ENCODE measurements around the gene SCAF1.

Gene SCAF1, protein sequence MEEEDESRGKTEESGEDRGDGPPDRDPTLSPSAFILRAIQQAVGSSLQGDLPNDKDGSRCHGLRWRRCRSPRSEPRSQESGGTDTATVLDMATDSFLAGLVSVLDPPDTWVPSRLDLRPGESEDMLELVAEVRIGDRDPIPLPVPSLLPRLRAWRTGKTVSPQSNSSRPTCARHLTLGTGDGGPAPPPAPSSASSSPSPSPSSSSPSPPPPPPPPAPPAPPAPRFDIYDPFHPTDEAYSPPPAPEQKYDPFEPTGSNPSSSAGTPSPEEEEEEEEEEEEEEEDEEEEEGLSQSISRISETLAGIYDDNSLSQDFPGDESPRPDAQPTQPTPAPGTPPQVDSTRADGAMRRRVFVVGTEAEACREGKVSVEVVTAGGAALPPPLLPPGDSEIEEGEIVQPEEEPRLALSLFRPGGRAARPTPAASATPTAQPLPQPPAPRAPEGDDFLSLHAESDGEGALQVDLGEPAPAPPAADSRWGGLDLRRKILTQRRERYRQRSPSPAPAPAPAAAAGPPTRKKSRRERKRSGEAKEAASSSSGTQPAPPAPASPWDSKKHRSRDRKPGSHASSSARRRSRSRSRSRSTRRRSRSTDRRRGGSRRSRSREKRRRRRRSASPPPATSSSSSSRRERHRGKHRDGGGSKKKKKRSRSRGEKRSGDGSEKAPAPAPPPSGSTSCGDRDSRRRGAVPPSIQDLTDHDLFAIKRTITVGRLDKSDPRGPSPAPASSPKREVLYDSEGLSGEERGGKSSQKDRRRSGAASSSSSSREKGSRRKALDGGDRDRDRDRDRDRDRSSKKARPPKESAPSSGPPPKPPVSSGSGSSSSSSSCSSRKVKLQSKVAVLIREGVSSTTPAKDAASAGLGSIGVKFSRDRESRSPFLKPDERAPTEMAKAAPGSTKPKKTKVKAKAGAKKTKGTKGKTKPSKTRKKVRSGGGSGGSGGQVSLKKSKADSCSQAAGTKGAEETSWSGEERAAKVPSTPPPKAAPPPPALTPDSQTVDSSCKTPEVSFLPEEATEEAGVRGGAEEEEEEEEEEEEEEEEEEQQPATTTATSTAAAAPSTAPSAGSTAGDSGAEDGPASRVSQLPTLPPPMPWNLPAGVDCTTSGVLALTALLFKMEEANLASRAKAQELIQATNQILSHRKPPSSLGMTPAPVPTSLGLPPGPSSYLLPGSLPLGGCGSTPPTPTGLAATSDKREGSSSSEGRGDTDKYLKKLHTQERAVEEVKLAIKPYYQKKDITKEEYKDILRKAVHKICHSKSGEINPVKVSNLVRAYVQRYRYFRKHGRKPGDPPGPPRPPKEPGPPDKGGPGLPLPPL

DNA sequence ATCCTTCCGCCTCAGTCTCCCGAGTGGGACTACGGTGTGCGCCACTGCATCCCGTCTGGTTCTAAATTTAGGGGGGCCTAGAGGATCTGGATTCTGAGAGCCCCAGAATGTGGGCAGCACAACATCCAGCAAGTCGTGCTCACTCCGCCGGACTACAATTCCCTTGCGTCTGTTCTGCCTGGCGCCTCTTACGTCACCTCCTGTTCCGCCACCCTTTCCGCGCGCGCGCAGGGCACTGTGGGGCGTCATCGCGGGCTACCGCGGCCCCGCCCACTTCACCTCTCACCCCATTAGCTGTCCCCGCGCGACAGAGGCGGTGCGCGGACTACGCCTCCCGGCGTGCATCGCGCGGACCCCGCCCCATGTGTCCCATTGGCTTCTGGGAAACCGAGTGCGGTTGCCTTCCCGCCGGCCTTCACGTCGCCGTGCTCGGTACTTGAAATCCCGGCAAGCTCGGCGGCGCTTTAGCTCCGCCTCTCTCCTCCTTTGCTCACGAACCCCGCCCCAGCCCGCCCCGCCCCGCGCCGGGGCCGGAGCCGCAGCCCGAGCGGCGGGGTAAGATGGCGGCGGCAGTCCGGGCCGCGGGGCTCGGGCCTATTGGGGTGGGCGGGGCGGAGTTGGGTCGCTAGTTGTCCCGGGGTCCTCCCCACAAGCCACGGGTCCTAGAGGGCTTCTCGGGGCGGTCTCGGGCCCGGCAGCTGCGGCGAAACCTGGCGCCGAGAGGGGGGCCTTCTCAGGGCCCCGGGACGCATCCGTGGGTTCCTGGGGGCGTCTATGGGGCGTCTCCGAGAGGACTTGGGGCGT, at the start of gene SCAF1:
TSS of gene SCAF1 (plus strand) at position 522 of the 804 bp plus-strand sequence. CDS start 2,818 bp downstream, outside the sequence.
- peak; percentile 99 for DNase-seq

DNA sequence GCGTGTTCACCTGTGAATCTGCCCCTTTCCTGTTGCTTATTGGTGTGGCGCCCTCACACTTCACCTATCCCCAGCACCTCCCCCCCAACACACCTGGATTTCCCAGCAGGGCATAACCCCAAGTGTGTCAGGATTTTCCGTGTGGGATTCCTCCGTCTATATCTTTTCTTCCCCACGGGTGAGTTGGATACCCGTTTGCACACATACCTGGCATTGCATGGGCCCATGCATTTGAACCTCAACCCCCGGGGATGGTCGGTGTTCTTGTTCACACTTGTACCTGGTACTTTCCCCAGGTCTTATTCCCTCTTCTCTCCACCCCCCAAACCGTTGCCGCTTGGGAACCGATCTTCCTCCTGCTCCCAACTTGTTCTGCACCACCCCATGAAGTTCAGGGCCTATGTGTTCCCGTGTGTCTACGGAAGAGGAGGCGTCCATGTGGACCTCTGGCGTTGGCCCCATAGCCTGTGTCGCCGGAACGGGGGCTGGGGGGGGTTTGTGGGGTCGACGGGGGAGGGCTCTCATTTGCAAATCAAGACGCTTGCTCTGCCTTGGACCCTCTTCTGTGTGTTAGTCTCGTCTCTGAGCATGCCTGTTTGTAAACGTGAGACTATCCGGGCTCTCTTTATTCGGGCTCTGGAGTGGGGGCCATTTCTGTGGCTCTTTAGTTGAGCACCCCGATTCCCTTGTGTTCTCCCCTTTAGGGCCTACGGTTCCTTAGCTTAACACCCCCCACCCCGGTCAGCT, 49.4 kb upstream of the SCAF1 start:
- DNase-seq: peak; percentile 39

DNA sequence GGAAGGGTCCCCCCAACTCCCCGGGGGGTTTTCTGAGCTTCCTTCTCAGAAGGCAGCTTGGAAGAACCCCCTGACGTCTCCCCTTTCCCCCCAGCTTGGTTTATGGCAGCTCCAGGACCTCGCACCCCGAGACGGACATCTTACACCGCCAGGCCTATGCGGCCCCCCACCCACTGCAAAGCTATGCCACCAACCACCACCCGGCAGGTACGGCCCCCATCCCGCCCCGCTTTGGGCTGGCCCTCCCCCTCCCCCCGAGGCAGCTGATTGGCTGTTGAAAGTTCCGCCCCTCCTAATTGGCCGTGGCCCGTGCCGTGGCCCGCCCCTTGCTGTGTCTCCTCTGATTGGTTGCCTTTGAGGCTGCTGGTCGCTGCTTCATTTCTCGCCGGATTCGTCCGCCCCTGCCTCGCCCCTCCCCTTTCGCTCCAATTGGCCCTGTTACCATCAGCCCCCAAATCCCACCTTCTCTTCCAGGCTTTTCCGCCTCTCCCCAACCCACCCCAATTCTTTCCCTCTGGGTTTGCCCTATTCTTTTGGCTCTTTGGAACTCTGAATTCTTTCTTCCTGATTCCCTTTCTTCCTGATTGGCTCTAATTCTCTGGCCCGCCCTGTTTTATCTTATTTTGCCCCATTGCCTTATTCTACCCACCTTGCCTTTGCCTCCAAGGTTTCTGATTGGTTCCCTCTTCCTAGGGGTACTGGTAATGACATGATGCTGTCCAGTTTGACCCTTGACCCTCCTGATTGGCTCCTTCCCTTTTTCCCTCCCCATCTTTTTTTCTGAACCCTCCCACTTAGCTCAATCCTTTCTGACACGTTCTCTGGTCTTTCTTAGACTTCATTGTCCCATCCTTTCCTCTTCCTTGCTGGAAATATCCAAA, 48.5 kb upstream of the SCAF1 start:
- peak; percentile 90 for DNase-seq

DNA sequence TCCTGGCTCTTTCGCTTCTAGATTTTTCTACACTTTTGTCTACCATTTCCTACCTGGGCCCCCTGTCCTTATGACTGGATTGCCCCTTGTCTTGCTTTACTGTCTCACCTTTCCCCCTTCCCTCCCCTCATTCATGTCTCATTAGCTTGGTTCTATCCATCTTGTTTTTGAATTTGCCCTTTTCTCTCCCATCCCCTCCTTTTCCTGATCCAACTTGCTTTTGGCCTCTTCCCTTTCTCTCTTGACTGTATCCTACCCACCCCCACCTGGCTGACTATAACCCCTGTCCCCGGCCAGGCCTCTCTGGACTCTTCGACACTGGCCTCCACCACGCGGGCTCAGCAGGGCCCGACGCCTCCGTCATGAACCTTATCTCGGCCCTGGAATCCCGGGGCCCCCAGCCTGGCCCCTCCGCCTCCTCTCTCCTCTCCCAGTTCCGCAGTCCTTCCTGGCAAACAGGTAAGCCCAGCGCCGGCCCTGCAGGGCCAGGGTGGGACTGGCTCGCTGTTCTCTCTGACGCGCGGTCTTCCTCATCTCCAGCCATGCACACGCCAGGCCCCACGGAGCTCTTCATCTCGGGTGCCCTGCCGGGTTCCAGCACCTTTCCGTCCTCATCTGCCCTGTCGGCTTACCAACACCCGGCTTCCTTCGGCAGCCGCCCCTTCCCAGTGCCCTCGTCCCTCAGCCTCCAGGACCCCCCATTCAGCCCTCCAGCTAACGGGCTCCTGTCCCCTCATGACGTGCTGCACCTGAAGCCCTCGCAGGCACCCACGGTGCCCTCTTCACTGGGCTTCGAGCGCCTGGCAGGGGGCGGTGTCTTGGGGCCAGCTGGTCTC, 47.6 kb upstream of the SCAF1 start:
- no peak for DNase-seq

DNA sequence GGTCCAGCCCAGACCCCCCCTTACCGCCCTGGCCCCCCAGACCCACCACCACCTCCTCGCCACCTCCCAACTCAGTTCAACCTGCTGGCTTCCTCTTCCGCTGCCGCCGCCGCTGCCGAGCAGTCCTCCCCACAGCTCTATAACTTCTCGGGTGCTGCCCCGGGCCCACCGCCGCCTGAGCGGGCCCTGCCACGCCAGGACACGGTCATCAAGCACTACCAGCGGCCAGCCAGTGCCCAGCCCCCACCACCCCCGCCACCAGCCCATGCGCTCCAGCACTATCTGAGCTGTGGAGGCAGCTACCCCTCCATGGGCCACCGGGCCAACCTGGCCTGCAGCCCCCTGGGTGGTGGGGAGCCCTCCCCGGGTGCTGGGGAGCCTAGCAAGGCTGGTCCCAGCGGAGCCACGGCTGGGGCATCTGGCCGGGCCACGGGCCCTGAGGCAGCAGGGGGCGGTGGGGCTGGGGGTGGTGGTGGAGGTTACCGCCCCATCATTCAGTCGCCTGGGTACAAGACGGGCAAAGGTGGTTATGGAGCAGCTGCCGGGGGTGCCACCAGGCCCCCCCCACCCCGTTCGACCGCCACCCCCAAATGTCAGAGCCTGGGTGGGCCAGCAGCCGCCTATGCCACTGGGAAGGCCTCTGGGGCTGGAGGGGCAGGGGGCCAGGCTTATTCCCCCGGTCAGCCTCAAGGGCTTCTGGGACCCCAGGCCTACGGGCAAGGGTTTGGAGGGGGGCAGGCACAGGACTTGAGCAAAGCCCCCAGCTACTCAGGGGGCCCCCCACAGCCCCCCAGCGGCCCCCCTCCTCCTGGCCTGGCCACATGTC, 46.8 kb upstream of the SCAF1 start:
- DNase-seq: no peak

DNA sequence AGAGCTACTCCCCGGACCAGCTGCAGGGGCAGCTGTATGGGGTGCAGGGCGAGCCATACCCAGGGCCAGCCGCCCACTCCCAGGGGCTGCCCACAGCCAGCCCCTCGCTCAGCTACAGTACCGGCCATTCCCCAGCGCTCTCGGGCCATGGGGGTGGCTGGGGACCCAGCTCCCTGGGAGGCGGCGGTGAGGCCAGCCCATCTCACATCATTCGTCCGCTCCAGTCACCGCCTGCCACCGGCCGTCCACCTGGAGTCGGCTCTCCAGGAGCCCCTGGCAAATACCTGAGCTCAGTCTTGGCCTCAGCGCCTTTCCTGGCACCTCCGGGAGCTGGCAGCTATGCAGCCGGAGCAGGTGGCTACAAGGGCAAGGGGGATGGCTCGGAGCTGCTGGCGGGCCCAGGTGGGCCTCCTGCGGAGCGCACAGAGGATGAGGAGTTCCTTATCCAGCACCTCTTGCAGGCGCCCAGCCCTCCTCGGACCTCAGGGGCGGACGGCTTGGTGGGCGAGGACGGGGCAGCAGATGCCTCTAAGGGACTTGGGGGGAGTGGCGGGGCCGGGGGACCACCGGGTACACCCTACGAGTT, 46.1 kb upstream of the SCAF1 start:
- DNase-seq: no peak

DNA sequence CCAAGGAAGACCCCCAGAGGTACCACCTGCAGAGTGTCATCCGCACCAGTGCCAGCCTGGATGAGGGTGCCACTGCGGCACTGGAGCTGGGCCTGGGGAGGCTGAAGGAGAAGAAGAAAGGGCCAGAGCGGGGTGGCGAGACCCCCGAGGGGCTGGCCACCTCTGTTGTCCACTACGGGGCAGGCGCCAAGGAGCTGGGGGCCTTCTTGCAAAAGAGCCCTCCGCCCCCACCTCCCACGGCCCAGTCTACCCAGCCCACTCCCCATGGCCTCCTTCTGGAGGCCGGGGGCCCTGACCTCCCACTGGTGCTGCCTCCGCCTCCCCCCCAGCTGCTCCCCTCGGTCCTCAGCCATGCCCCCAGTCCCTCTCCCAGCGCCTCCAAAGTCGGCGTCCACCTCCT, 45.6 kb upstream of the SCAF1 start:
- DNase-seq: no peak

DNA sequence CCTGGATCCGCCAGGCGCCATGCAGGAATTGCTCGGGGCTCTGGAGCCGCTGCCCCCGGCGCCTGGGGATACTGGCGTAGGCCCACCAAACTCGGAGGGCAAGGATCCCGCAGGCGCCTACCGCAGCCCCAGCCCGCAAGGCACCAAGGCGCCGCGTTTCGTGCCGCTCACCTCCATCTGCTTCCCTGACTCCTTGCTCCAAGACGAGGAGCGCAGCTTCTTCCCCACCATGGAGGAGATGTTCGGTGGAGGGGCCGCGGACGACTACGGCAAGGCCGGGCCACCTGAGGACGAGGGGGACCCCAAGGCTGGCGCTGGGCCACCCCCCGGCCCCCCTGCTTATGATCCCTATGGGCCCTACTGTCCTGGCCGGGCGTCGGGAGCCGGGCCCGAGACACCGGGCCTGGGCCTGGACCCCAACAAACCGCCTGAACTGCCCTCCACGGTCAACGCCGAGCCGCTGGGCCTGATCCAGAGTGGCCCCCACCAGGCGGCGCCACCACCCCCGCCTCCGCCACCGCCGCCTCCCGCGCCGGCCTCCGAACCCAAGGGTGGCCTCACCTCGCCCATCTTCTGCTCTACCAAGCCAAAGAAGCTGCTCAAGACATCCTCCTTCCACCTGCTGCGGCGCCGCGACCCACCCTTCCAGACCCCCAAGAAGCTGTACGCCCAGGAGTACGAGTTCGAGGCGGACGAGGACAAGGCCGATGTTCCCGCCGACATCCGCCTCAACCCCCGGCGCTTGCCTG, 44.9 kb upstream of the SCAF1 start:
- DNase-seq: no peak

DNA sequence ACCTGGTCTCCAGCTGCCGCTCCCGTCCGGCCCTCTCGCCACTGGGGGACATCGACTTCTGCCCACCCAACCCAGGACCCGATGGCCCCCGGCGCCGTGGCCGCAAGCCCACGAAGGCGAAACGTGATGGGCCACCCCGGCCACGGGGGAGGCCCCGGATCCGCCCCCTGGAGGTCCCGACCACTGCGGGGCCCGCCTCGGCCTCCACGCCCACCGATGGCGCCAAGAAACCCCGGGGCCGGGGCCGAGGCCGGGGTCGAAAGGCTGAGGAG, 44.4 kb upstream of the SCAF1 start:
- DNase-seq: no peak

DNA sequence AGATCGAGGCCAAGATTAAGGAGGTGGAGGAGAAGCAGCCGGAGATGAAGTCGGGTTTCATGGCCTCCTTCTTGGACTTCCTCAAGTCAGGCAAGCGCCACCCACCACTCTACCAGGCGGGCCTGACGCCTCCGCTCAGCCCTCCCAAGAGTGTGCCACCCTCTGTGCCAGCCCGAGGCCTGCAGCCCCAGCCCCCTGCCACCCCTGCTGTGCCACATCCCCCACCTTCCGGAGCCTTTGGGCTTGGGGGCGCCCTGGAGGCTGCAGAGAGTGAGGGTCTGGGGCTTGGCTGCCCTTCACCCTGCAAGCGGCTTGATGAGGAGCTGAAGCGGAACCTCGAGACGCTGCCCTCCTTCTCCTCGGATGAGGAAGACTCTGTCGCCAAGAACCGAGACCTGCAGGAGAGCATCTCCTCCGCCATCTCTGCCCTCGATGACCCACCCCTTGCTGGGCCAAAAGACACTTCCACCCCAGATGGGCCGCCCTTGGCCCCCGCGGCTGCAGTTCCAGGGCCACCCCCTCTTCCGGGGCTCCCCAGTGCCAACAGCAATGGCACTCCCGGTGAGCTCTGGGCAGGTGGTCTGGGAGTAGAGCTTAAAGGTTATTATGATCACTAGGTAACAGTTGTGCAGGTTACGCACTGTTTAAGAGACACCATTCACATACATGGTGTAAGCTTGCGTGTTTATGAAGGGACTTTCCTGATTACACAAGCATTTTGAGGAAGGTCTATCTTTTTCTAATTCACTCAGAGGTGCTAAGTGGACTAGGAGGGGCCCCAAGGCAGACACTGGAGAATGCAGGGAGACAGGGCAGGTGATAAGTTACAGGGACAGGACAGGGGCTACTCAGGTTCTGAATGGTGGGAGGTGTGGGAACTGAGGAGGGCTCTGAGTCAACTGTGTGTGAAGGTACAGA, 42.4 kb upstream of the SCAF1 start:
- no peak for DNase-seq

DNA sequence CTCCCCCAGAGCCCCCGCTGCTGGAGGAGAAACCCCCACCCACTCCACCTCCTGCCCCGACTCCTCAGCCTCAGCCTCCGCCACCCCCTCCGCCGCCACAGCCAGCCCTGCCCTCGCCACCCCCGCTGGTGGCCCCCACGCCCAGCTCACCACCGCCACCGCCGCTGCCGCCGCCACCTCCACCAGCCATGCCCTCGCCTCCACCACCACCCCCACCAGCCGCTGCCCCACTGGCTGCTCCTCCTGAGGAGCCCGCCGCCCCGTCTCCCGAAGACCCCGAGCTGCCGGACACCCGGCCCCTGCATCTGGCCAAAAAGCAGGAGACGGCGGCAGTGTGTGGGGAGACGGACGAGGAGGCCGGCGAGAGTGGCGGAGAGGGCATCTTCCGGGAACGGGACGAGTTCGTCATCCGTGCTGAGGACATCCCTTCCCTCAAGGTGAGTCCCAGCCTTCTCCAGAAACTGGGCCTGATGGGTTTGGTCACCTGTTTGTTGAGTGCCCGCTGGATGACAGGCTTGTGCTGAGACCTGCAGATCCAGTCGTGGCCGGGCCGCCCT, 40.4 kb upstream of the SCAF1 start:
- no peak for DNase-seq

DNA sequence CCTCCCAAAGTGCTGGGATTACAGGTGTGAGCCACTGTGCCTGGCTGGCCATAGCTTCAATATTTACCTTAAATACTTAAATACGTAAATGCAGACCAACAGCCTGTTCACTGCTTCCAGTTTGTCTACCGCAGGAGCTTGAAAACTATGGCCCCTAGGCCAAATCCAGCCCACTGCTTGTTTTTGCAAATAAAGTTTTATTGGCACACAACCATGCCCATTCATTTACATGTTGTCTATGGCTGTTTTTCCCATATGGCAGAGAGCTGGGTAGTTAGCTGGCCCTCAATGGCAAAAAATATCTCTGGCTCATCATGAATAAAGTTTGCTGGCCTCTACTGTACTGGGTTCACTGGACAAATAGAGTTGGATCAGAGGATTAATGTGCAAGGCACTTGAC, 39.2 kb upstream of the SCAF1 start:
- DNase-seq: no peak

DNA sequence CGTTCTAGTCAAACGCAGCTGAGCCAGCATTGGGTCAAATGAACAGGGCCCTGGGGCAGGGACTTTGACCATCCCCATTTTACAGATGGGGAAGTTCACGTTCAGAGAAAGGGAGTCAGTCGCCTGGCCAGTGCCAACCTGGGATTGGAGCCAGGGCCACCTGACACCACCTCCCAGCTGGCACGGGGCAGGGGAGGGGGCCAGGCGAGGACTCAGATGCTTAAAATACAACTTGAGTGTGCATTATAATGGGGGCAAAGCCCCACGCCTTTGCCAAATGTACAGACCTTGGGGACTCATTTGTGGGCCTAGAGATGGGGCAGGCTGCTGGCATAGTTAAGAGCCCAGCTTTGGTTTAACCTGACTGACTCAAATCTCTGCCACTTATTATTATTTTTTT, 36.4 kb upstream of the SCAF1 start:
- no peak for DNase-seq

DNA sequence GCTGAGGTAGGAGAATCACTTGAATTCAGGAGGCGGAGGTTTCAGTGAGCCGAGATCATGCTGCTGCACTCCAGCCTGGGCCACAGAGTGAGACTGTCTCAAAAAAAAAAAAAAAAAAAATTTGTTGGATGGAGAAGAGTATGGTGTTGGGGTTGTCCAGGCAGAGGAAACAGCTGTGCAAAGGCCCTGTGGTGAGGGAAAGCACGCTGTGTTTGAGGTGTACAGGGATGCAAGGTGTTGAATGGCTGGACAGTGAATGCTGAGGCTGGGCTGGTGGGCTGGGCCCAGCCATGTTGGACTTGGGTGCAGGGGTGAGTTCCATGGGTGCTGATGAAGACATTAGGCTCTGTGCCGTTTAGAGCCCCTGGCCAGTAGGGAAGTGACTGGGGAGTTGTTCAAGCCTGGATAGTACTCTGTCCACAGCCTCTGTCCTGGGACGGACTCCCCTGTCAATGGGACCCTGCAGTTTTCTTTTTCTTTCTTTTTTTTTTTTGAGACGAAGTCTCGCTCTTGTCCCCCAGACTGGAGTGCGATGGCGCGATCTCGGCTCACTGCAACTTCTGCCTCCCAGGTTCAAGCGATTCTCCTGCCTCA, 32.4 kb upstream of the SCAF1 start:
- no peak for DNase-seq

DNA sequence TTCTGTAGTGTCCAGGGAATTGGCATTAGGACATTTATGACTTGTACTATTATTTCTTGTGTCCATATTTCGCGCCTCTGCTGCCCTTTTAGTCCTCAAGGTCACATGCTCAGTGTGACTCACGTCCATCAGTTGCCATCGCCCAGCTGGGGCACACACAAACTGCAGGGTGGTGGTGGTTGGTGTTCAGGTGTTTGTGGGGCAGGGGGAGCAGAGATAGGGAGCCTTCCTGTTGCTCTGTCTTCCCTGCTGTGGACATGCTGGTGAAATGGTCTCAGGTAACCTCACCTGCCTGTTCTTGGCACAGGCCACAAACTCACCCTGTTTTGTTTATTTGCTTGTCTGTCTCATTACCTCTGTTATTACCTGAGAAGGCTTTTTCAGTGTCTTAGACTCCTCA, 28.6 kb upstream of the SCAF1 start:
- no peak for DNase-seq

All from activated T-cell treated with anti-CD3 and anti-CD28 coated beads, Interleukin-2, amount 50 U/mL, for 1 hour (primary cell).